Mesothelial cell of epicardium (in vitro differentiated cells): ENCODE results near the gene PIGM. TPM values are rescaled to one million over a fixed set of nuclear protein-coding genes. Genes with fewer than 3 reads are reported as not detected.
"Not testable (repeated sequence)": the region's sequence is repeated elsewhere in the genome, so short reads cannot be mapped to it uniquely, and the experiment has no call there.

Source experiments
- DNase-seq, 2 experiments: peaks; one replicate each; pipeline ENCODE4 v3.0.0; 2021; ENCODE audit warnings: low spot score in 2 of 2; ENCODE audit not compliant: unreplicated experiment in 2 of 2
- H3K27ac Mint-ChIP-seq: 2 replicates; pipeline ENCODE4 v1.8.0; 2021; ENCODE audit warnings: mixed read lengths
- H3K27me3 Mint-ChIP-seq: 2 replicates; pipeline ENCODE4 v1.8.0; 2021; ENCODE audit warnings: low read depth, mixed read lengths
- H3K36me3 Mint-ChIP-seq: 2 replicates; pipeline ENCODE4 v1.8.0; 2021; ENCODE audit warnings: mixed read lengths
- H3K4me1 Mint-ChIP-seq: 2 replicates; pipeline ENCODE4 v1.8.0; 2021; ENCODE audit warnings: mixed read lengths
- H3K4me3 Mint-ChIP-seq: 2 replicates; pipeline ENCODE4 v1.8.0; 2021; ENCODE audit warnings: mild to moderate bottlenecking, moderate library complexity, mixed read lengths
- H3K9me3 Mint-ChIP-seq: 2 replicates; pipeline ENCODE4 v1.8.0; 2021; ENCODE audit warnings: mixed read lengths
- total RNA-seq: library from RNA; stranded (reverse); gene quantifications from 3 replicates; pipeline ENCODE4 v1.2.1, GENCODE V29; 2021
- TF ChIP-seq, protein P1 (sequence below): fragments of 200-600 bp; sonication (generic); IDR thresholded peaks from one replicate; pipeline ENCODE4 v1.5.0; 2021; ENCODE audit warnings: antibody characterized with exemption; ENCODE audit not compliant: unreplicated experiment

PIGM gene
- total RNA-seq, 1 donor from 2014 or later = 17.9 TPM

DNA sequence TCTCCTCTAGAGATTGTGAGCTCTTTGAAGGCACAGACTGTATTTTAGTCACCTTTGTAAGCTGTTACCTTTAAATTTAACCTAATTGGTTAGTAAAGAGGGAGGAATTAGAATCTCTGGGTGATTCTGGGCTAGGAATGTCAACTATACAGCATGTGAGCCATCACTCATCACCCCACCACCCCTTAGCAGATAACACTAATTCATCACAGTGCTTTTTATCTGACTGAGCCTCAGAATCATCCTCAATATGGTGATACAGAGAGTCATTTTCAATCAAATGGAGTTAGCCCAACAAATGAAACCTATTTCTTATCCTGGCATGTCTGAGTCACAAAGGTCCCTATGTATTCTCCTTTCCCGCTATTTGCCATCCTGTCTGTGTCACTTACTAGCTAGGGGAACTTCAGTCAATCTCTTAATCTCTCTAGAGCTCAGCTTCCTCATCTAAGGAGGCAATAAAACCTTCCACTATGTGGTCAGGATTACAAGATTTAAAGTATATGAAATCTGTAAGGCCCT is 24.9 kb upstream of the PIGM start:
- TF ChIP-seq, protein P1, sequence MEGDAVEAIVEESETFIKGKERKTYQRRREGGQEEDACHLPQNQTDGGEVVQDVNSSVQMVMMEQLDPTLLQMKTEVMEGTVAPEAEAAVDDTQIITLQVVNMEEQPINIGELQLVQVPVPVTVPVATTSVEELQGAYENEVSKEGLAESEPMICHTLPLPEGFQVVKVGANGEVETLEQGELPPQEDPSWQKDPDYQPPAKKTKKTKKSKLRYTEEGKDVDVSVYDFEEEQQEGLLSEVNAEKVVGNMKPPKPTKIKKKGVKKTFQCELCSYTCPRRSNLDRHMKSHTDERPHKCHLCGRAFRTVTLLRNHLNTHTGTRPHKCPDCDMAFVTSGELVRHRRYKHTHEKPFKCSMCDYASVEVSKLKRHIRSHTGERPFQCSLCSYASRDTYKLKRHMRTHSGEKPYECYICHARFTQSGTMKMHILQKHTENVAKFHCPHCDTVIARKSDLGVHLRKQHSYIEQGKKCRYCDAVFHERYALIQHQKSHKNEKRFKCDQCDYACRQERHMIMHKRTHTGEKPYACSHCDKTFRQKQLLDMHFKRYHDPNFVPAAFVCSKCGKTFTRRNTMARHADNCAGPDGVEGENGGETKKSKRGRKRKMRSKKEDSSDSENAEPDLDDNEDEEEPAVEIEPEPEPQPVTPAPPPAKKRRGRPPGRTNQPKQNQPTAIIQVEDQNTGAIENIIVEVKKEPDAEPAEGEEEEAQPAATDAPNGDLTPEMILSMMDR = no peak
- H3K4me1 Mint-ChIP-seq = peaks cover 11% of the 10 kb centered on the region
- H3K36me3 Mint-ChIP-seq = no peaks in the 10 kb centered on the region
- H3K9me3 Mint-ChIP-seq = no peaks in the 10 kb centered on the region
- no peak overlapping the region for H3K4me3 Mint-ChIP-seq
- DNase-seq = no peak
- no peak overlapping the region for H3K27ac Mint-ChIP-seq
- peaks cover 31% of the 10 kb centered on the region for H3K27me3 Mint-ChIP-seq

DNA sequence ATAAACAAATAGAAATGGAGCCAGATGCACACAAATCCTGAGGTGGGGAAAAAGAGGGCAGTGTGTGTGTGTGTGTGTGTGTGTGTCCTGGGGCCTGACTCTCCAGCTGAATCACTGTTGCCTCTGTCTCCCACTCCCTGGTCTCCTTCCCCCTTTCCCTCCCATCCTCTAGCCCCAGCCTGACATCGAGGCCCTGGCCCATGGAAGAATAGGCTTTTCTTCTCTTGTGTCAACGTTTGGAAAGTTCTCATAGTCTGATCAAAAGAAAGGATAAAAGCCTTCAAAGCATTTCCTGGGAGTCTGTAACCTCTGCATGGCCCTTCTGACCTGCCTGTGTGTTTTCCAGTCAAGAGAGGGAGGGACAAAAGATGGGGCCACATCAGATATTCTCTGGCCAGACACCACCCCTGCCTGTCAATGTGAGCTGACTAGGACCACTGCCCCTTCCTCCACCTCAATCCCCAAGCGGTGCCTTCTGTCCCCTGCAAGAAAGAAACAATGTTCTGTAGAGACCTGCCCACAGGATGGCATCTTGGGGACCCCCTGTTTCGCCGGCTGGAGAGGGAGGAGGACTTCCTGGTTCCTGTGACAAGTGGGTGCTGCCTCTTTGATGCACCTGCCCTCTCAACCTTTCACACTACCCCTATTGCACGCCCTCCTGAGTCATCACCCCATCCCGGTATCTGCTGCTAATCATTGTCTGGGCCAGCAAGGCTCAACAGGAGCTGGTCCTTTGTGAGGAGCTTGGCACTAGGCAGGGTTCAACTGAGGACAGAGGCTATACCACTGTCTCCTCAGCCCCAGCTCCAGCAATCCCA is 22.0 kb upstream of the PIGM start:
- no peak overlapping the region for H3K27ac Mint-ChIP-seq

DNA sequence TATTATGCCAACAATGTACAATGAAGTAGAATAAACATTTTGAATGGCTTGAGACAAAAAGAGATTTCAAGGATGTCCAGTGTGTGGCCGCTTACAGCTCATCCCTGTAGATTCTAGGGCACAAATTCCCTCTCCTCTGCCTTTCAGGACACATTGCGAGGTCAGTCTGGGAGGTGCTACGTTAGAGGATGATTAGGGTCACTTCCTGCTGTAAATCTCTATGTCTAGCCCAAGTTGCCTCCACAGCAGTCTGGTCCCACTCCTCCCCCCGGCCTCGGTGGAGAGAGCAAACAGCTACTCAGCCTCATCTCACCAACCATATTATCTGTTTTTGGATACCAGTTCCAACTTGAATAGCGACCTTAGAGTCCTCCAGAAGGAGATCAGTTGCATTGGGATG is 21.1 kb upstream of the PIGM start:
- H3K27ac Mint-ChIP-seq = no peak overlapping the region
- H3K4me3 Mint-ChIP-seq = no peak overlapping the region
- TF ChIP-seq, protein P1 = no peak
- peaks cover 45% of the 10 kb centered on the region for H3K27me3 Mint-ChIP-seq
- H3K36me3 Mint-ChIP-seq = no peaks in the 10 kb centered on the region
- H3K9me3 Mint-ChIP-seq = no peaks in the 10 kb centered on the region
- H3K4me1 Mint-ChIP-seq = peaks cover 8% of the 10 kb centered on the region
- DNase-seq = no peak

More for the DNA sequence above, 22.0 kb upstream of the PIGM start:
- DNase-seq = no peak
- Mint-ChIP-seq H3K4me1 (peaks cover 5% of the 10 kb centered on the region), H3K36me3 (no peaks in the 10 kb centered on the region), H3K4me3 (no peak overlapping the region), H3K27me3 (peaks cover 42% of the 10 kb centered on the region), H3K9me3 (no peaks in the 10 kb centered on the region)
- TF ChIP-seq, protein P1 = no peak

DNA sequence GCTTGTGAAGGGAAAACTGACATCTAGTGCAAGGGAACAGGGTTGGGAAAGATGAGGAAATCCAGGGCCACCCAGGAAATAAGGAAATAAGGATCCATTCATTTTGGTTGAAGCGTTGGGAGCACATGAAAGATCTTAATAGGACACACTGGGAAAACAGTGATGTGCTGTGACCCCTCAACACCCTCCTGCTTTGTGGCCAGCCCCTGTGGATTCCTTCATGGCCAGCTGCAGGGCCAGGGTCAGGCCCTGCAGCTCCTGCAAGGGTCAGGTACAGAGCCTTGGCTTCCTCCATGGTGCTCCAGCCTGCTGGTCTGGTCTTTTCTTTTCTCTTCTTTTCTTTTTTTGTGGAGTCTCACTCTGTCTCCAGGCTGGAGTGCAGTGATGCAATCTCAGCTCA is 18.8 kb upstream of the PIGM start:
- Mint-ChIP-seq H3K4me3 (no peak overlapping the region), H3K4me1 (peaks cover 15% of the 10 kb centered on the region), H3K27me3 (peaks cover 43% of the 10 kb centered on the region)

DNA sequence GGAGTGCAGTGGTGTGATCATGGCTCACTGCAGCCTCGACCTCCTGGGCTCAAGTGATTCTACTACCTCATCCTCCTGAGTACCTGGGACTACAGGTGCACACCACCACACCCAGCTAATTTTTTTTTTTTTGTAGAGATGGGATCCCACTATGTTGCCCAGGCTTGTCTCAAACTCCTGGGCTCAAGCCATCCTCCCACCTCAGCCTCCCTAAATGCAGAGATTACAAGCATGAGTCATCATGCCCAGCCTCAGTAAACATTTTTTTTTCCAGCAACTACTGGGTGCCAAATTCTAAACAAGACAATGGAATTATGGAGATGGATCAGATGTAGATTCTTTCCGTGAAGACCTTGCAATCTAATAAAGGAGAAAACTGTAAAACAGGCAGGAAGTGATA is 18.4 kb upstream of the PIGM start:
- H3K27me3 Mint-ChIP-seq = peaks cover 42% of the 10 kb centered on the region
- H3K9me3 Mint-ChIP-seq = not testable (repeated sequence)

More for the DNA sequence above, 18.8 kb upstream of the PIGM start:
- TF ChIP-seq, protein P1 = no peak
- H3K27ac Mint-ChIP-seq = no peak overlapping the region
- no peaks in the 10 kb centered on the region for H3K36me3 Mint-ChIP-seq
- no peaks in the 10 kb centered on the region for H3K9me3 Mint-ChIP-seq
- no peak for DNase-seq

DNA sequence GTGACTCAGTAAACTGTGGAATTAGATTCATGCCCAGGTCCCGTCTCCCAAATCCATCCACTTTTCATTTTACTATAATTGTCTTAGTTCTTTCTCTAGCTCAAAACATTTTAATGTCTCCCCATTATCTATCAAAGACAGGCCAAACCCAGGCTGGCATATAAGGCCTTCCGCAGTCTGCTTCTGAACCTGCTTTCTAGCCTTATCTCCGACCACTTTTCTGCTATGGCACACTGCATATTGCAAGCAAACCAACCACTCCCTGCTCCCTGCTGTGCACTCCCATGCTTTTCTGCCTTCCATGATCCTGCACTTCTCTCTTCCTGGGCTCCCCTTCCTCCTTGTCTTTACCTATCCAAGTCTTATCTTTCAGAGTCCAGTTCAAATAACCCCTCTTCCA is 17.3 kb upstream of the PIGM start:
- Mint-ChIP-seq H3K4me1 (peaks cover 15% of the 10 kb centered on the region), H3K9me3 (no peaks in the 10 kb centered on the region), H3K27me3 (peaks cover 39% of the 10 kb centered on the region), H3K4me3 (no peak overlapping the region), H3K36me3 (no peaks in the 10 kb centered on the region), H3K27ac (no peak overlapping the region)
- TF ChIP-seq, protein P1 = no peak
- no peak for DNase-seq

More for the DNA sequence above, 18.4 kb upstream of the PIGM start:
- H3K27ac Mint-ChIP-seq, H3K36me3 Mint-ChIP-seq, H3K4me3 Mint-ChIP-seq, DNase-seq: not testable (repeated sequence)
- peaks cover 15% of the 10 kb centered on the region for H3K4me1 Mint-ChIP-seq
